ENCODE measurements around the gene OSER1.

DNA sequence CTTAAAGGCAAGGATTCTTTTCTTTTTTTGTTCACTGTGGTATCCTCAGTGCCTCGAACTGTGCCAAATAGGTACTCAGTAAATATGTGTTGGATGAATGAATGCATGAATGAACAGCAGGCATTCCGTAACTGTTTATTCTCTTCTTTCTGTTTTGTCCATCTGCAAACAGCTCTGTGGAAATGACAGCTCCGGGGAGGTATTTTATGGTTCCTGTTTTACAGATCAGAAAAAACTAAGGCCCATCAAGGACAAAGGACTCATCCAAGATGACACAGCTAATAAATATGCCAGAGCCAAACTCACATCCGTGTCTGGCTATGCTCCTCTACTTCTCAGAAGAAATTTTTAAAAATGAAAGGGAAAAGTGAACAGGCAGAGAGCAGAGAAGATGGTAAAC is 44.6 kb downstream of the OSER1 start:
- TF ChIP-seq, protein P1, sequence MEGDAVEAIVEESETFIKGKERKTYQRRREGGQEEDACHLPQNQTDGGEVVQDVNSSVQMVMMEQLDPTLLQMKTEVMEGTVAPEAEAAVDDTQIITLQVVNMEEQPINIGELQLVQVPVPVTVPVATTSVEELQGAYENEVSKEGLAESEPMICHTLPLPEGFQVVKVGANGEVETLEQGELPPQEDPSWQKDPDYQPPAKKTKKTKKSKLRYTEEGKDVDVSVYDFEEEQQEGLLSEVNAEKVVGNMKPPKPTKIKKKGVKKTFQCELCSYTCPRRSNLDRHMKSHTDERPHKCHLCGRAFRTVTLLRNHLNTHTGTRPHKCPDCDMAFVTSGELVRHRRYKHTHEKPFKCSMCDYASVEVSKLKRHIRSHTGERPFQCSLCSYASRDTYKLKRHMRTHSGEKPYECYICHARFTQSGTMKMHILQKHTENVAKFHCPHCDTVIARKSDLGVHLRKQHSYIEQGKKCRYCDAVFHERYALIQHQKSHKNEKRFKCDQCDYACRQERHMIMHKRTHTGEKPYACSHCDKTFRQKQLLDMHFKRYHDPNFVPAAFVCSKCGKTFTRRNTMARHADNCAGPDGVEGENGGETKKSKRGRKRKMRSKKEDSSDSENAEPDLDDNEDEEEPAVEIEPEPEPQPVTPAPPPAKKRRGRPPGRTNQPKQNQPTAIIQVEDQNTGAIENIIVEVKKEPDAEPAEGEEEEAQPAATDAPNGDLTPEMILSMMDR (IDR thresholded peaks at IDR 0.05), result no peak
- TF ChIP-seq POLR2A (IDR thresholded peaks at IDR 0.05; ENCODE audit: low read depth), result no peak

Data from esophagus muscularis mucosa (tissue), 3 donors.